NB4 (cell line): Measurements from ENCODE around the gene NT5DC3.

ENCODE experiments used
- CTCF ChIP-seq: IDR thresholded peaks from one replicate; pipeline ENCODE4 v1.5.1; 2012; ENCODE audit warnings: low read depth, low read length
- POLR2A ChIP-seq: IDR thresholded peaks from 2 replicates; pipeline ENCODE4 v1.6.1; 2011; ENCODE audit warnings: mild to moderate bottlenecking; ENCODE audit not compliant: insufficient read length; ENCODE audit errors: extremely low read depth
- TF ChIP-seq, protein P1 (sequence below): IDR thresholded peaks from 2 replicates; pipeline ENCODE4 v1.6.1; 2011; ENCODE audit warnings: low read depth, low read length

DNA sequence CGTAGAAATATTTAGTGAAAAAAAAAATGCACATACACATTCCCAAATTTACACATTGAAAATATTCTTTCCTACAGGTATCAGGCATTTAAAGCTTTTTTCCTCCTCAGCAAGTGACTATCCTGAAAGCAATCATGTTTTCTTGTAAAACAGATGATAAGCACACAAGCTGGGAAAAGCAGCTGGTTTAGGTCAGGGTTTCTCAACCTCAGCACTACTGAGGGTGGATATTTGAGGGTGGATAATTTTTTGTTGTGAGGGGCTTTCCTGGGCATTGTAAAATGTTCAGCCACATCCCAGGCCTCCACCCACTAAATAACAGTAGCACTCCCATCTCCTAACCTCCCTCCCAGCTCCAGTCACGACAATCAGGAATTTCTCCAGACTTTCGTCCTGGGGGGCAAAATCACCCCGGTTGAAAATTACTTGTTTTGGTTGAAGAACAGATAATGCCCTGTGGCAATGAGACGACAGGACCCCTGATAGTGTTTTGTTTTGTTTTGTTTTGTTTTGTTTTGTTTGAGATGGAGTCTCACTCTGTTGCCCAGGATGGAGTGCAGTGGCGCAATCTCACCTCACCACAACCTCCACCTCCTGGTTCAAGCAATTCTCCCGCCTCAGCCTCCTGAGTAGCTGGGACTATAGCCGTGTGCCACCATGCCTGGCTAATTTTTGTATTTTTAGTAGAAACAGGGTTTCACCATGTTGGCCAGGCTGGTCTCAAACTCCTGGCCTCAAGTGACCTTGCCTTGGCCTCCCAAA is 15.0 kb upstream of the NT5DC3 start:
- TF ChIP-seq CTCF (no peak), POLR2A (no peak)
- TF ChIP-seq, protein P1, sequence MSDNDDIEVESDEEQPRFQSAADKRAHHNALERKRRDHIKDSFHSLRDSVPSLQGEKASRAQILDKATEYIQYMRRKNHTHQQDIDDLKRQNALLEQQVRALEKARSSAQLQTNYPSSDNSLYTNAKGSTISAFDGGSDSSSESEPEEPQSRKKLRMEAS = no peak
